Coronary artery (tissue), 2 donors: ENCODE data around the gene PADI6.

ENCODE experiments used
- DNase-seq: peaks from one replicate; pipeline ENCODE4 v3.0.0-alpha.2; 2017; ENCODE audit warnings: low spot score
- H3K27ac ChIP-seq, 2 donors: fragments of 200-600 bp; sonication (generic); one replicate each; pipeline ENCODE4 v1.5.1; 2016 to 2019
- H3K4me3 ChIP-seq: fragments of 200-600 bp; sonication (generic); 2 replicates; pipeline ENCODE4 v1.5.1; 2016; ENCODE audit warnings: mild to moderate bottlenecking, moderate library complexity
- CTCF ChIP-seq: fragments of 200-600 bp; sonication (generic); IDR thresholded peaks from one replicate; pipeline ENCODE4 v1.5.1; 2019; ENCODE audit warnings: antibody characterized with exemption

The PADI6 gene

GRCh38 chr1:17439250-17440073 is 67.5 kb downstream of the PADI6 start, which contains the start of gene RCC2:
Gene RCC2, minus strand, starts transcription at chr1:17439677. Its CDS starts 1,163 bp downstream, at chr1:17438514.
- DNase-seq: no peak
- Histone ChIP-seq H3K4me3 (peak within 1 kb of the TSS; percentile 90), H3K27ac (peak within 1 kb of the TSS; percentile 52 to 89)
- TF ChIP-seq CTCF: no peak

GRCh38 chr1:17440074-17440826 is 68.3 kb downstream of the PADI6 start:
- H3K27ac ChIP-seq: peak overlapping the region; percentile 46 to 79
- no peak for DNase-seq
- peak overlapping the region; percentile 90 for H3K4me3 ChIP-seq
- TF ChIP-seq CTCF: no peak

- Histone ChIP-seq H3K27ac (no peak overlapping the region), H3K4me3 (no peak overlapping the region)
- no peak for DNase-seq
- no peak for TF ChIP-seq CTCF
Observed at GRCh38 chr1:17440827-17441168, 68.8 kb downstream of the PADI6 start.

- Histone ChIP-seq H3K27ac (no peak overlapping the region), H3K4me3 (no peak overlapping the region)
- no peak for TF ChIP-seq CTCF
- DNase-seq: no peak
Observed at GRCh38 chr1:17441265-17441992, 69.4 kb downstream of the PADI6 start.

GRCh38 chr1:17441993-17442357 is 70.0 kb downstream of the PADI6 start:
- H3K27ac ChIP-seq: no peak overlapping the region
- TF ChIP-seq CTCF: no peak

GRCh38 chr1:17442841-17443240 is 70.8 kb downstream of the PADI6 start:
- H3K27ac ChIP-seq: no peak overlapping the region
- no peak overlapping the region for H3K4me3 ChIP-seq
- TF ChIP-seq CTCF: no peak
- DNase-seq: no peak

More at GRCh38 chr1:17441993-17442357, 70.0 kb downstream of the PADI6 start:
- no peak overlapping the region for H3K4me3 ChIP-seq
- no peak for DNase-seq
